ENCODE measurements around the gene STMN3.
A peak's percentile ranks its signal among the peaks of the same experiment; 100 is the strongest.

The STMN3 gene

DNA sequence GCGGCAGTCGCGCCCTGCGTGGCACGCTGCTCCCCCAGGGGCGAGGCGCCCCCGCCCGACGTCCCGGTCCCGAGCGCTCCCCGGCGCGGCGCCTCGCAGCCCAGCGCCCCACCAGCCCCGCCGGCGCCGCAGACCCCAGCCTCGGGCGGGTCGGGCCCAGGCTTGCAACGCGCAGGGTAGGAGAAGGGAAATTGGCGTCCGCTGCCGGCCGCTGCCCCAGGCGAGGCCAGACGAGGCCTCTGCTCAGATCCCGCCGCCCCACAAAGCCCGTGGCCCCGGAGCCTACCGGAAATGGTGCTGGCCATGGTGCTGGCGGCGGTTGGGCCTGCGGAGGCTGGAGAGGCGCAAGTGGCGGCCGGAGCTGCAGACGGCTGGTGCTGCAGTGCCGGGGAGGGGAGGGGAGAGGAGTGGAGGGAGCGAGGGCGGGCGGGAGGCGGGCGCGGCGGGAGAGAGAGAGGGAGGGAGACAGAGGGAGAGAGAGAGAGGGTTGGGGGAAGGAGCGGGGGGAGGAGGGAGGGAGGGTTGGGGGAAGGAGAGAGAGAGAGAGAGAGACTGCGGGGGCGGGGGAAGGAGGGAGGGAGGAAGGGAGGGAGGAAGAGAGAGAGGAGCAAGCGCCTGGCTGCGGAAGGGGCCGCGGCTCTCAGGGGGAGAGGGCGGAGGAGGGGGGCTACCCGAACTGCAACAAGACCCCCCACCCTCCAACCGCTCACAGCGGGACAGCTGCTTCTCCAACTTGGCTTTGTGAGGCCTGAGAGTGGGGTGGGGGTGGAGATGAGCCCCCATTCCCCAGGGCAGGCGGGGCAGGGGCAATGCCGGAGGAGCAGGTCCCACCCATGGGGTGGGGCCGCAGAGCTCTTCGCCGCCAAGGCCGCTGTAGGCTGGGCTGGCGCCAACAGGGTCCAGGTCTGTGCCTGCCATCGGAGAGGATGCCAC, at the start of gene STMN3:
Gene STMN3 (minus strand): TSS at position 384 of the 933 bp plus-strand sequence. CDS start 79 bp downstream, at position 305.
- peak; percentile 86 for DNase-seq

DNA sequence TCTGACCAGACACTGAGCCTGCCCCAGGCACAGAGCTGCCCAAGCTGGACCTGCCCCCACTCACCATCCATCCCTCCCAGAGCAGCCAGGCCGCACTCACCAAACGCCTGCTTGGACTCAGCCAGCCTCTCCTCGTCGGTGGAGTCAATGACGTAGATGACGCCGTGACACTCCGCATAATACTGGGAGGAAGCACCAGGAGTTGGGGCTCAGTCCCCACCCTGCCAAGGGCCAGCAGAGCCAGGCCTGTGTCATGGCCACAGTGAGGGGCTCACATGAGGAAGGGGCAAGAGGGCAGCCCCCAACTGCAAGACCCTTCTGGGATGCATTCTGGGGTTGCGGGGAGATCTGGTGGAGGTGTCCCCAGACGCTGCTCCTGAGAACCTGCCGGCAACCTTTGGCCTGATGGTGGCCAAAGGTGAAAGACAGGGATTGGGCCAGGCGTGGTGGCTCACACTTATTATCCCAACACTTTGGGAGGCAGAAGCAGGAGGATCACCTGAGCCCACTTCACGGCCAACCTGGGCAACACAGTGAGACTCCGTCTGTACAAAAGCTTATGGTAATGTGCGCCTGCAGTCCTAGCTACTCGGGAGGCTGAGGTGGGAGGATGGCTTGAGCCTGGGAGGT, 48.9 kb upstream of the STMN3 start:
- no peak for DNase-seq

DNA sequence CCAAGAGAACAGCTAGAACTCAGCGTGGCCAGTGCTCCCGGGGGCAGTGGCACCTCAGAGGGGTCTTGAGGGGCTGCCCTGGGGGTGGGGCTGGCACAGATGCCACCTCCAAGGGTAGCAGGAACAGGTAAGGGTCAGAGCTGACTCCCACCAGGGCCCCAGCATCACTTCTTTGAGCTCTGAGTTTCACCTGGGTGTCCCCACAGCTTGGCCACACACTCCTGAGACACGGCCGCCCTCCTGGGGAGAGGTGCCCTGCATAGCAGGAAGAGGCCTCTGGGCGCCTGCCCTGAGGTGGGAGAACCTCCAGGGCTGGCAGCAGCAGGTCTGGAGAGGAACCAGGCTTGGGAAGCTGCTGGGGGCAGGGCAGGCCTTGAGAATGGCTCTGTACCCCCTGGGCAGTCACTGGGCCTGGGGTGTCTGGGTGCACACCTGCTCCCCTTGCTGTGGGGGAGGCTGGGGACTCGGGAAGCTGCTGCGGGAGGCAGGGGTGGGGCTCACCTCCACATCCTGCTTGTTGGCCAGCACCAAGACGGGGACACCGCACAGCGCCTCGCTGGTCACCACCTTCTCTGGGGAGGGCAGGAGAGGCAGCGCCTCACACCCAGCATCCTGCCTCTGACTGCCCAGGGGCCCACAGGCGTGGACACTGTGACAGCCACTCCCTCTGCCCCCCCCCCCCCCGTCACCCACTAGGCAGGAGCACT, 48.3 kb upstream of the STMN3 start:
- DNase-seq, result no peak

DNA sequence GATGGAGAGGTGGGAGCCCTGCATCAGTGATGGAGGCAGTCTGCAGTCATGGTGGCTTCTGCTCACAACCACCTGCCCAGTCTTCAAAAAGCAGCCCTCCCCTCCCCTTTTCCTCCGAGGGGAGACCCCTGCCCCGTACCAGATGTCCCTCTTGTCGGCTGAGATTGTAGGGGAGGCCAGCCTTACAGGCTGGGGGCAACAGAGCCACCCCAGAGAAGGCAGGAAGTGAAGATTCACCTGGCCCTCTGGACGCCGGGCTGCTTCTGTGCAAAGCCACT, 47.8 kb upstream of the STMN3 start:
- DNase-seq, result no peak

DNA sequence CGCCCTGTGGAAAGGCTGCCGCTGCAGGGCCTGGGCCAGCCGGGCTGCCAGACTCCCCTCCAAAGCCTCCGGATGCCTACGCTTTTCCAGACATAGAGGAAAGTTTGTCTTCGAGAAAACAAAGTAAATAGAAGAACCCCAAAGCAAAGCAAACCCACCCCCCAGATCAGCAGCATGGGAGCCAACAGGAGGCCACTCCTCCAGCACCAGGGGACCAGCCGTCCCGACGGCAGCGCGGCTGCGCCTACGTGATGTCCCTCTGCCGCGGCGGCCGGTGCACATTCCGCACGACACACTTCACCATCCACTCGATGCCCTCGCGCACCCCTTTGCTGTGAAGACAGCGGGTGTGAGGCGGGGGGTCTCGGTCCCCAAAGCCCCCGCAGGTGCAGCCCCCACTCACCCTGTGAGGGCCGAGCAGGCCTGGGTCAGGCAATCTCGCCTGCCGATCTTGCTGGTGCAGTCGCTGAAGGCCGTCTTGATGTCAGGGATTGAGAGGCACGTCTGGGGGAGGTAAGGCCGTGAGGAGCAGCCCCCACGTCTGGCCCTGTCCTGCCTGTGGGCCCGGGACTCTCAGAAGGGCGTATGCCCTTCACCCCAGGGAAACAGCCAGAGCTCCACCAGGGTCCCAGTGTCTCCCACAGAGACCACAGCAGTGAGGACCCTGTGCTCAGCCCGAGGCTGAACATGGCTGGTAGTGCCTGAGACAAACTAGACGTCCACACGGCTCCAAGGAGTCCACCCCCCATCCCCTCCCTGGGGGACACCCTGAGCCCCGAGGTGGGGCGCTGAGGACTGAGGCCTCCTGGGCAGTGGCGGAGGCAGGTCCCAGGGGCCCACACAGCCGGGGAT, 47.2 kb upstream of the STMN3 start:
- DNase-seq, result no peak

DNA sequence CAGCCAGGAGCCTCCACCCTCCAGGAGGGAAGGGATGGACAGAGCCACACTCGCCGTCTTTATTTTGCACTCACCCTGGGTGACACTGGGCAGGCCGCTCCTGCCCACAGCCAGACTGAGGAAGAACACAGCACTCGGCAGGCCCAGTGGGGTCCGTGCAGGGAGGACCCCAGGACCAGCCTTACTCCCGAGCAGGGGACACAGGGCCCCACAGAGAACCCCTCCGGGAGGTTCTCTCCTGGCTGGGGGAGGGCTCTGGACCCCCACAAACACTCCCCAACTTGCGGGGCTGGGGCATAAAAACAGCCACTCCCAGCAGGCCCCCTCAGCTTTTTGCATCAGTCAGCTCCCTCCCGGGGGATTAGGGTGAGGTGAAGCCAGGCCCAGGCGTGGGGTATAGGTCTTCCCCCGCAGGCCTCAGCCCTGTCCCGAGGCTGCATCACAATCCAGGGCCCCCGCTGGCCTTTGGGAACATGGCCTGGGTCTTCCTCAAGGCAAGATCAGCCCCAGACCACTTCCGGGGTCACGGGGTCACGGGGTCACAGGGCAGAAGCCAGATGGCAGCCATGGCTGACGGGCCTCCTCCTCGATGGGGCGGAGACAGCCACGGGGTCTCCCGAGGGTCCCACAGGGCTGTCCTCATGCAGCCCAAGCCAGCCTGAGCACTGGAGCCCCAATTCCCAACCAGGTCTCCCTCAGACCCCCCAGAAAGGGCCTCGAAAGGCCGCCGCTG, 46.4 kb upstream of the STMN3 start:
- no peak for DNase-seq

DNA sequence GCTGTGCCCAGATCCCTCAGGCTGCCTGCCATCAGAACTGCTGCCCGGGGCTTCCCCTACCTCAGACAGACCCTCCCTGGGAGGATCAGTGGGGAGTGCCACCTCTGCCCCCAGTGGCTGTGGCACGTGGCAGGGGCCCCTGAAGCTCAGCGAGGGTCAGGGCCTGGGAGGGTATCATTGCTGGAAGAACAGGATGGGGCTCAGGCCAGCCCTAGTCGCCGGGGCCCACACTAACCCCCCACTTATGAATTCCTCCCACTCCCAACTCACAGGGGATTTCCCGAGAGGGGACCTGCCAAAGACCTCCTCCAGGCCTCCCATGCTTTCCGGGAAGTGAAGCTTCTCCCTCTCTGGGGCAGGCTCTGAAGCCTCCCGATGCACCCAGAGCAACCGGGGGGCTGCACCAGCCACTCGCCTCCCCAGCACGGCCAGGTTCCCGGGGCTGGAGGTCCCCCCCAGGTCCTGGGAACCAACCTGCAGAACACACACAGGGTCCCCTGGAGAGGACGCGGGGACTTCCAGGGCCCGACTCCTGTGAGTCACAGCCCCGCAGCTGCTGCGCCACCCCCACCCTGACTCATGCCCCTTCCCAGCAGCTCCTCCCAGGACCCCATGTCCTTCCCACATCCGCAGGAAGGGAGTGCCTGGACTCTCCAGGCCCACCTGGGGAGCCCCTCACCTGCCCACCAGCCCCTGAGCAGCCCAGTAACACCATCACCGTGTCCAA, 45.7 kb upstream of the STMN3 start:
- no peak for DNase-seq

DNA sequence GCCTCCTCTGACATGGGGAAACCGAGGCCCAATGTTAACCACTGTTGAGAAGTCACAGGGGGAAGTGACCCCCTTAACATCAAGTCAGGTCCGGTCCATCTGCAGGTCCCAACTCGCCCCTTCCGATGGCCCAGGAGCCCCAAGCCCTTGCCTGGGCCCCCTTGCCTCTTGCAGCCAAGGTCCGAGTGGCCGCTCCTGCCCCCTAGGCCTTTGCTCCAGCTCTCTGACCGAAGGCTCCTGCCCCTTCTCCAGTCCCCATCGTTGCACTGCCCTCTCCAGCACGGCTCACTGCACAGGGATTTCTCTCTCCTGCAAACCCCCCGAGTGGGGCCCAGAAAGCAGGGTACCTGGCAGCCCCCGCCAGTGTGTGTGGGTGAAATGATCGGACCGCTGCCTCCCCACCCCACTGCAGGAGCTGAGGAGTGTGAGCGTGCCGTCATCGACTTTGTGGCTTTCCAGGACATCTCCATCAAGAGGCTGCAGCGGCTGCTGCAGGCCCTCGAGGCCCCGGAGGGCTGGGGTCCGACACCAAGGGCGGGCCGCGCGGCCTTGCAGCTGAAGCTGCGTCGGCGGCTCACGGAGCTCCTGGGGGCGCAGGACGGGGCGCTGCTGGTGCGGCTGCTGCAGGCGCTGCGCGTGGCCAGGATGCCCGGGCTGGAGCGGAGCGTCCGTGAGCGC, 44.8 kb upstream of the STMN3 start:
- DNase-seq, result no peak

DNA sequence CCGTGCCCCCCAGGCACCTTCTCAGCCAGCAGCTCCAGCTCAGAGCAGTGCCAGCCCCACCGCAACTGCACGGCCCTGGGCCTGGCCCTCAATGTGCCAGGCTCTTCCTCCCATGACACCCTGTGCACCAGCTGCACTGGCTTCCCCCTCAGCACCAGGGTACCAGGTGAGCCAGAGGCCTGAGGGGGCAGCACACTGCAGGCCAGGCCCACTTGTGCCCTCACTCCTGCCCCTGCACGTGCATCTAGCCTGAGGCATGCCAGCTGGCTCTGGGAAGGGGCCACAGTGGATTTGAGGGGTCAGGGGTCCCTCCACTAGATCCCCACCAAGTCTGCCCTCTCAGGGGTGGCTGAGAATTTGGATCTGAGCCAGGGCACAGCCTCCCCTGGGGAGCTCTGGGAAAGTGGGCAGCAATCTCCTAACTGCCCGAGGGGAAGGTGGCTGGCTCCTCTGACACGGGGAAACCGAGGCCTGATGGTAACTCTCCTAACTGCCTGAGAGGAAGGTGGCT, 44.2 kb upstream of the STMN3 start:
- DNase-seq, result no peak

DNA sequence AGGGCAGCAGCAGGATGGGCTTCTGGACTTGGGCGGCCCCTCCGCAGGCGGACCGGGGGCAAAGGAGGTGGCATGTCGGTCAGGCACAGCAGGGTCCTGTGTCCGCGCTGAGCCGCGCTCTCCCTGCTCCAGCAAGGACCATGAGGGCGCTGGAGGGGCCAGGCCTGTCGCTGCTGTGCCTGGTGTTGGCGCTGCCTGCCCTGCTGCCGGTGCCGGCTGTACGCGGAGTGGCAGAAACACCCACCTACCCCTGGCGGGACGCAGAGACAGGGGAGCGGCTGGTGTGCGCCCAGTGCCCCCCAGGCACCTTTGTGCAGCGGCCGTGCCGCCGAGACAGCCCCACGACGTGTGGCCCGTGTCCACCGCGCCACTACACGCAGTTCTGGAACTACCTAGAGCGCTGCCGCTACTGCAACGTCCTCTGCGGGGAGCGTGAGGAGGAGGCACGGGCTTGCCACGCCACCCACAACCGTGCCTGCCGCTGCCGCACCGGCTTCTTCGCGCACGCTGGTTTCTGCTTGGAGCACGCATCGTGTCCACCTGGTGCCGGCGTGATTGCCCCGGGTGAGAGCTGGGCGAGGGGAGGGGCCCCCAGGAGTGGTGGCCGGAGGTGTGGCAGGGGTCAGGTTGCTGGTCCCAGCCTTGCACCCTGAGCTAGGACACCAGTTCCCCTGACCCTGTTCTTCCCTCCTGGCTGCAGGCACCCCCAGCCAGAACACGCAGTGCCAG, 43.6 kb upstream of the STMN3 start, which contains the start of gene TNFRSF6B:
Gene TNFRSF6B (plus strand): TSS at position 25 of the 729 bp plus-strand sequence. CDS start 116 bp downstream, at position 141.
- DNase-seq, result no peak

DNA sequence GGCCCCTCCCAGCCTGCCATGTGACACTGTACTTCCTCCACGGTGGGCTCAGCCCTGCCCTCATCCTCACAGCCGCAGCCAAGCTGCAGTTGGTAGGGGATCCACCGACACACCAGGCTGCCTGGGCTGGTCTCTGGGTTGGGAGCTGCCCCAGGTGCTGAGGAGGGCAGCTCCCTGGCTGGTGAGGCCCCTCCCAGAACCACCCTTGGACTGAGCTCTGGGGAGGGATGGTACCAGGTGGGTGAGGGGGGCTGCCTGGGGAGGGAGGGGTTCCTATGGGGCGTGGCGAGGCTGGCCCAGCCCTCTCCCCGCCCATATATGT, 43.0 kb upstream of the STMN3 start:
- DNase-seq, result no peak

DNA sequence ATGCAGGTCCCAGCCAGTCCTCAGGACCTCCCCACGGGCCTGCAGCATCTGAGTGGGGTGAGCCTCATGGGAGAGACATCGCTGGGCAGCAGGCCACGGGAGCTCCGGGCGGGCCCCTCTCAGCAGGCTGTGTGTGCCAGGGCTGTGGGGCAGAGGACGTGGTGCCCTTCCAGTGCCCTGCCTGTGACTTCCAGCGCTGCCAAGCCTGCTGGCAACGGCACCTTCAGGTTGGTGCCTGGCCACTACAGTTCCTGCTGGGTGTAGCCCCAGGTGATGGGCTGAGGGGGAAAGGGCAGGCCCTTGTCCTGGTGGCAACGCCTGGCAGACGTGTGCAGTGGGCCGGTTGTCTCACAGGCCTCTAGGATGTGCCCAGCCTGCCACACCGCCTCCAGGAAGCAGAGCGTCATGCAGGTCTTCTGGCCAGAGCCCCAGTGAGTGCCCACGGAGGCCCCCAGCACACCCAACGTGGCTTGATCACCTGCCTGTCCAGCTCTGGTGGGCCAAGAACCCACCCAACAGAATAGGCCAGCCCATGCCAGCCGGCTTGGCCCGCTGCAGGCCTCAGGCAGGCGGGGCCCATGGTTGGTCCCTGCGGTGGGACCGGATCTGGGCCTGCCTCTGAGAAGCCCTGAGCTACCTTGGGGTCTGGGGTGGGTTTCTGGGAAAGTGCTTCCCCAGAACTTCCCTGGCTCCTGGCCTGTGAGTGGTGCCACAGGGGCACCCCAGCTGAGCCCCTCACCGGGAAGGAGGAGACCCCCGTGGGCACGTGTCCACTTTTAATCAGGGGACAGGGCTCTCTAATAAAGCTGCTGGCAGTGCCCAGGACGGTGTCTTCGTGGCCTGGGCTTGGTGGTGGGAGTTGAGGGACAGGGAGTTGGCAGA, 42.4 kb upstream of the STMN3 start:
- no peak for DNase-seq

DNA sequence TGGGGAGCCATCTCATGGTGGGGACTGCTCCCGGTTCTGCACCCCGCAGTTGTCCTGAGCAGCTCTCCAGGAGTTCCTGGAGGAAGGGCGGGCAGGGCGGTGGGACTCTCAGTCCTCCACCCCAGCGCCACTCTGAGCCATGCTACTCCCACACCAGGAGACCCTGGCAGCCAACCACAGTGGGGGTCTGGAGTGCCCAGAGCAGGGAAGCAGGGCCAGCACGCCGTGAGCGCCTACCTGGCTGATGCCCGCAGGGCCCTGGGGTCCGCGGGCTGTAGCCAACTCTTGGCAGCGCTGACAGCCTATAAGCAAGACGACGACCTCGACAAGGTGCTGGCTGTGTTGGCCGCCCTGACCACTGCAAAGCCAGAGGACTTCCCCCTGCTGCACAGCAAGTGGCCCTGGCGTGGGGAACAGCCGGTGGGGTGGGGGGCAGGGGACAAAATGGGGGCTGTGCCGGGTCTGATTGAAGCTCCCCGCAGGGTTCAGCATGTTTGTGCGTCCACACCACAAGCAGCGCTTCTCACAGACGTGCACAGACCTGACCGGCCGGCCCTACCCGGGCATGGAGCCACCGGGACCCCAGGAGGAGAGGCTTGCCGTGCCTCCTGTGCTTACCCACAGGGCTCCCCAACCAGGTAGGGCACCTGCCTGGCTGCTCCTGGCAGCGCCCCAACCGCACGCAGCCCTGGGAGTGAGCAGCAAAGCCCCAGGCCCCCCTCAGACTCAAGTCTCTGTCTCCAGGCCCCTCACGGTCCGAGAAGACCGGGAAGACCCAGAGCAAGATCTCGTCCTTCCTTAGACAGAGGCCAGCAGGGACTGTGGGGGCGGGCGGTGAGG, 41.6 kb upstream of the STMN3 start:
- DNase-seq, result no peak

DNA sequence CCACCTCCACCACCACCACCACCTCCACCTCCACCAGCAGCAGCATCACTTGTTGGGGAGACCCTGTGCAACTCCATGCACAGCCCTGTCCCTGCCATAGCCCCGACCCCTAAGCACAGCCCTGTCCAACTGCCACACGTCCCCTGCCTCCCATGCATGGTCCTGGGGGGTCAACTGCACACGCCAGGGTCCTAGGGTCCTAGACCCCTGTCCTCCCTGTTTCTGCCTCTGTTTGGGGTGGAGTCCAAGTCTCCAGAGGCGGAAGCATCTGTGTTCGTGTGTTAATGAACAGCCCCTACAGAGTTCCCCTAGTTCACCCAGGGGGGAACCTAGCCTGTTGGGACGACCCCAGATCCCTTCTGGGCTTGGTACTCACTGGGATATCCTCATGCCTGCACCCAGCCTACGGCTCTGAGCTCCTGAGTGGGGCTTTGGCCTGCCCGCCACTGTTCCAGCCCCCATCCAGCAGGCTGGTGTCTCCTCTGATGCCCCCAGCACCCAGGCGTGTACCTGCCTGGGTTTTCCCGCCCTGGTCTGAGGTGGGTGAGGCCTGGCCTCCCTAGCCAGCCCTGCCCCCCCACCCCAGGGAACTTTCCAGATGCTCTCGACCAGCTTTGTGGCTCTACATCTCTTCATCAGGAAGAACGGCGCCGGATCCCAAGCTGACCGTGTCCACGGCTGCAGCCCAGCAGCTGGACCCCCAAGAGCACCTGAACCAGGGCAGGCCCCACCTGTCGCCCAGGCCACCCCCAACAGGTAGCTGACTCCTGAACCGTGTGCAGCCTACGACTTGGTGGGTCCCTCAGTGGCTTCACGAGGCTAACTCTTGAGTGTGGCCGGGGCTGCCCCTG, 40.7 kb upstream of the STMN3 start:
- DNase-seq, result no peak

DNA sequence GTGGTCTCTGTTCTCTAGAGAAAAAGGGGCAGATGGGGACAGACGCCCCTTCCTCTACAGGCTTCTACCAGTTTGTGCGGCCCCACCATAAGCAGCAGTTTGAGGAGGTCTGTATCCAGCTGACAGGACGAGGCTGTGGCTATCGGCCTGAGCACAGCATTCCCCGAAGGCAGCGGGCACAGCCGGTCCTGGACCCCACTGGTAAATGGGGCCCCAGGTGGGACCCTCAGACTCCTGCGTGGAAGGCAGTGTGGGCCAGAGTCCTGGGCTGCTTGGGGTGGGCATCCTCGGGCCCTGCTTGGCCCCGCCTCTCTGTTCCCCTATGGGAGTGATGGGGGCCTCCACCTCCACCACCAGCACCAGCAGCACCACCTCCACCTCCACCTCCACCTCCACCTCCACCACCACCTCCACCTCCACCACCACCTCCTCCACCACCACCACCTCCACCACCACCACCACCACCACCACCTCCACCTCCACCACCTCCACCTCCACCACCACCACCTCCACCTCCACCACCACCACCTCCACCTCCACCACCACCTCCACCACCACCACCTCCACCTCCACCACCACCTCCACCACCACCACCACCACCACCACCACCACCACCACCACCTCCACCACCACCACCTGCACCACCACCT, 40.0 kb upstream of the STMN3 start:
- no peak for DNase-seq

DNA sequence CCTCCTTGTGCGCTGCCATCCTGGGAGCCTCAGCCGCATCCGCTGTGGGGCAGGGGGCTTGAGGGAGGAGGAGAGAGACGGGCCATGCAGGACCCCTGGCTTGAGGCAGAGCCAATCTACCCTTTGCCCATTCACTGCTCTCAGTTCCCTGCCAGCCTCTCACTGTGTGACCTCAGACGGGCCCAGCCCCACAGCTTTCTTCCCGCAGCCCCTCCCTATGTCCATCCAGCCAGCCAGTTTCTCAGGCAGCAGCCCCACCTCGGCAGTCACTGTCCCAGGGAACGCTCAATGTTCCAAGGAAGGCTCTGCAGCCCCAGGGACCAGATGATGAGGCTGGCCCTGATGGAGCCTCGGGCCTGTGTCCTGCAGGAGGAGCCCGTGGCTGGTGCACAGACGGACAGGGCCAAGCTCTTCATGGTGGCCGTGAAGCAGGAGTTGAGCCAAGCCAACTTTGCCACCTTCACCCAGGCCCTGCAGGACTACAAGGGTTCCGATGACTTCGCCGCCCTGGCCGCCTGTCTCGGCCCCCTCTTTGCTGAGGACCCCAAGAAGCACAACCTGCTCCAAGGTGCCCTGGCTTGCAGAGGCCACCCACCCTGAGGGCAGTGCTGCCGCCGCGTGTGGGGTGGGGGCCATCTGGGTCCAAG, 39.3 kb upstream of the STMN3 start:
- no peak for DNase-seq

All from NCI-H510A treated with DMSO at 0.1 percent for 48 hours (cell line).